NT2/D1 (cell line): Measurements from ENCODE around the gene TIE1.

ENCODE experiments used
- SUZ12 ChIP-seq: IDR thresholded peaks from 2 replicates; pipeline ENCODE4 v1.6.1; 2011; ENCODE audit not compliant: insufficient read length, insufficient read depth; ENCODE audit errors: extremely low read depth
- ZNF274 ChIP-seq: IDR thresholded peaks from 2 replicates; pipeline ENCODE4 v1.6.1; 2011; ENCODE audit warnings: mild to moderate bottlenecking, low read depth, low read length

DNA sequence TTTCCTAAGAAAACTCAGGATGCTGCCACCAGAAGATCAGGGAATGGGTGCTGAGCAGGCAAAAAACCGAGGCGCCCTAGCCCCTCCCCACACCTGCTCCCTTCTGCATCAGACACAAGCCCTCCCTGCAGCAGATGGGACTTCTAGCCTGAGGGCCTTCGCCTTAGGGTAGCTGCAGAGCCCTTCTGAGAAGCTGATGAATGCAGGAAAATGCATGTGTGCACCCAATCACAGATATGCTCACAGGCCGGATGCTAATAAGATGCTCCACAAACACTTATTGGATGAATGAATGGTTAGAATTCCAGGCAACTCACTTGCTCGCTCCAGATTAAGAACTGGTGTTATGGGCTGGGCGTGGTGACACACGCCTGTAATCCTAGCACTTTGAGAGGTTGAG lies 8.6 kb upstream of the TIE1 start:
- no peak for TF ChIP-seq SUZ12
- TF ChIP-seq ZNF274, result no peak
